HG03060 (cell line): ENCODE data around the gene PDIK1L.

ENCODE experiments used
- ATAC-seq: cut with Tn5 transposase; IDR thresholded peaks from one replicate; pipeline ENCODE4 v1.9.1; 2021; ENCODE audit warnings: low read depth, moderate number of reproducible peaks; ENCODE audit not compliant: unreplicated experiment

Gene PDIK1L

DNA sequence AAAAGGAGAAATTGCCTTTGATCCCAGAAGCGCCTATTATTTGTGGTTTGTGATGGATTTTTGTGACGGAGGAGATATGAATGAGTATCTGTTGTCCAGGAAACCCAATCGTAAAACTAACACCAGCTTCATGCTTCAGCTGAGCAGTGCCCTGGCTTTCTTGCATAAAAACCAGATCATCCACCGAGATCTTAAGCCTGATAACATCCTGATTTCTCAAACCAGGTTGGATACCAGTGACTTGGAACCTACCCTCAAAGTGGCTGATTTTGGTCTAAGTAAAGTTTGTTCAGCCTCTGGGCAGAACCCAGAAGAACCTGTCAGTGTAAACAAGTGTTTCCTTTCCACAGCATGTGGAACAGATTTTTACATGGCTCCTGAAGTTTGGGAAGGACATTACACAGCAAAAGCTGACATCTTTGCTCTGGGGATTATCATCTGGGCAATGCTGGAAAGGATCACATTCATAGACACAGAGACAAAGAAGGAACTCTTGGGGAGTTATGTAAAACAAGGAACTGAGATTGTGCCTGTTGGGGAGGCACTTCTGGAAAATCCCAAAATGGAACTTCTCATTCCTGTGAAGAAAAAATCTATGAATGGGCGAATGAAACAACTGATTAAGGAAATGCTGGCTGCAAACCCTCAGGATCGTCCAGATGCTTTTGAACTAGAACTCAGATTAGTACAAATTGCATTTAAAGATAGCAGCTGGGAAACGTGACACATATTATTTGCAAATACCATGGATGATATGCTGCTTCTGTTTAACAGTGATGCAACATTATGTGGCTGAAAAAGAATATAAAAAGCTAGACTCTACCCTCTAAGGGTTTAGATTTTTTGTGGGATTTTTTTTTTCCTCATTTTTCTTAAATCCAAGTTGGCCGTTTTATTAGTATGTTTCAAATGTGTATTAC is 10.5 kb downstream of the PDIK1L start:
- no peak for ATAC-seq

GRCh38 chr1:26122988-26123973 is 11.7 kb downstream of the PDIK1L start:
- ATAC-seq = no peak

GRCh38 chr1:26124418-26125331 is 13.1 kb downstream of the PDIK1L start:
- ATAC-seq = no peak

DNA sequence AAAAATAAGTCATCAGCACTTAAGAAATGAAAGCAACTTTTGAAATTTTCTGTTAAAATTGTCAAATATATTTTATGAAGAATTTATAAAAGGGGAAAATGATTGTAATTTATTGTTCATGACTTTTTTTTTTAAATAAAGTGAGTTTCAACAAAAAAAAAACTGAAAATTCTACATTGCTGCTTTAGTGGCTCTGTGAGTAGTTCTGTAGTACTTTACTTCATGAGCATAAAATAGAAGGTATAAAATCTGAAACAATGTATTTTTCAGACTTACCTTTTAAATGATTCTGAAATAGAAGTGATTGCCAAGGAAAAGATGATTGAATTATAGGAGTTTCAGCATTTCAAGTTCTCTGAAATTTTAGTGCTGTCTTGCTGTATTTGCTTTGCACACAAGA is 13.8 kb downstream of the PDIK1L start:
- ATAC-seq = no peak

DNA sequence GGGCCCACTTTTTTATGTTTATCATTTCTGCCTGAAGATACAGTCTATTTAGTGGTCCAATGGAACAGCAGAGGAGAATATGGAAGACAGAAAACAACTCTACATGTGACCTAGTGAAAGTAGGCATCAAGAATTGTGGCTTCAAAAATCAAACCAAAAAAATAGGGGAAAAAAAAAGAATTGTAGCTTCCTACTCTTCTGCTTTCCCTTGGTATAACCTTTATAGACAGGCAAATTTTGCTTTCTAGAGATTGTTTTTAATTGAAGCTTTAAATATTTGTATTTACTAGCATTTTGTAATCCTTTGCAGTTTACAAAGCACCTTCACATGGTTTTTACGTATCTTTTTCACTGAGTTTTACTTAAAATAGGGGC is 14.3 kb downstream of the PDIK1L start:
- no peak for ATAC-seq

GRCh38 chr1:26126321-26127084 is 14.9 kb downstream of the PDIK1L start:
- peak; percentile 70 for ATAC-seq

DNA sequence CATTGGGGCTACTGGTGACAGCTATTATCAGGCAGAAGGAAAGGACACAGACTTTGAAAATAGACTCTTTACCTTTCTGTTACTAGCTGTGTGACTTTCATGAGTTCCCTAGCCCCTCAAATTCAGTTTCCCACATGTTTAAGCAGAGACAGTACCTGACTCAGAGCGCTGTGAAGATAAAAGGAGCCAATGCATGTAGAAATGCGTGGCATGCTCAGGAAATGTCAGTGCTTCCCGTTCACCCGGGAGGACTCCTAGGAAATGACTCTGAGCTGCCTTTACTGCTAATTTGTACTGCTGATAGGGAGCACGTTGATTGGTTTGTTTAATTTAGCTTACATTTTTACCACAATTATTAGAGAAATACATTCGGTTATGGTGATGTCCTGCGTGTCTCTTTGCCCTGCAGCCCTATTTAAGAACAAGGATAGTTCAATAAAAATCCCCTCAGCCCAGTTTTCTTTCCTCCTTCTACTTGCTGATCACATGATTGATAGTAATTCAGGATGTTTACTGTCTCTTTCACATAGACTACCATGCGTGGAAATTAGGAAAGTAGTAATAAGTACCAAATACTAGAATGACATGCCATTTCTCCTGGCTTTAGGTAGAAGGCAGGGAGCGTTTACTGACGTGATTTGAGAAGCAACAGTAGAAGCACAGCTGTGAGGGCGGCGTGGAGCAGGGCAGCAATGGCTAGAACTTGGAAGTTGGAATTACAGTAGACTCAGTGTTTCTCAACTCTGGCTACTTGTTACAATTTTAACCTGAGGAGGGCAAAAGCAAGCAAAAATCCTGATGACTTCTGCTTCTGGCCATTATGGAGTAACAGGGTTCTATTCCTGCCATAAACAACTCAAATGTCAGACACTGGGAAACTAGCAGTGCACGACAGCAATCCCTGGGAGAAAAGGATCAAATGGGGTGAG is 15.9 kb downstream of the PDIK1L start:
- no peak for ATAC-seq

- no peak for ATAC-seq
Observed at GRCh38 chr1:26129778-26130177, 18.2 kb downstream of the PDIK1L start.

GRCh38 chr1:26130695-26131094 is 19.1 kb downstream of the PDIK1L start:
- ATAC-seq = no peak

DNA sequence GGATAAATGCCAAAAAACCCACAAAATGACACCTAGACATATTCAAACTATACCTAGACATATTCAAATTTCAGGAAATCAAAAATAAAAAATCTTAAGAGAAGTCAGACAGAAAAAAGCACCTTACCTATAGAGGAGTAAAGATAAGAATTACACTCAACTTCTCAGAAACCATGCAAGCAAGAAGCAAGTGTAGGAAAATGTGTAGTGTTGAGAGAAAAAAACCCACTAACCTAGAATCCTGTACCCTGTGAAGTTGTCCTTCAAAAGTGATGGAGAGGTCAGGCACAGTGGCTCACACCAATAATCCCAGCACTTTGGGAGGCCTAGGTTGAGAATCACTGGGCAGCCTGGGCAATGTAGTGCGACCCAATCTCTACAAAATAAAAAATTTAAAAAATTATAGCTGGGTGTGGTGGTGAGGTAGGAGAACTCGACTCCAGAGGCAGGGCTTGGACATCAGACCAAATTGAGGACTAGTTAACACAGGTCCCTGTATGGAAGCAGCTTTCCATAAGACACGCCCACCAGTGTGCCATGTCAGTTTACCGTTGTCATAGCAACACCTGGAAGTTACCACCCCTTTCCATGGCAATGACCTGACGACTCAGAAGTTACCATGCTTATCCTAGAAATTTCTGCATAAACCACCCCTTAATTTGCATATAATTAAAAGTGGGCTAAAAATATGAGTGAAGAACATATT is 20.7 kb downstream of the PDIK1L start:
- no peak for ATAC-seq

GRCh38 chr1:26132834-26133167 is 21.2 kb downstream of the PDIK1L start:
- ATAC-seq = no peak

GRCh38 chr1:26134466-26134865 is 22.8 kb downstream of the PDIK1L start:
- no peak for ATAC-seq

DNA sequence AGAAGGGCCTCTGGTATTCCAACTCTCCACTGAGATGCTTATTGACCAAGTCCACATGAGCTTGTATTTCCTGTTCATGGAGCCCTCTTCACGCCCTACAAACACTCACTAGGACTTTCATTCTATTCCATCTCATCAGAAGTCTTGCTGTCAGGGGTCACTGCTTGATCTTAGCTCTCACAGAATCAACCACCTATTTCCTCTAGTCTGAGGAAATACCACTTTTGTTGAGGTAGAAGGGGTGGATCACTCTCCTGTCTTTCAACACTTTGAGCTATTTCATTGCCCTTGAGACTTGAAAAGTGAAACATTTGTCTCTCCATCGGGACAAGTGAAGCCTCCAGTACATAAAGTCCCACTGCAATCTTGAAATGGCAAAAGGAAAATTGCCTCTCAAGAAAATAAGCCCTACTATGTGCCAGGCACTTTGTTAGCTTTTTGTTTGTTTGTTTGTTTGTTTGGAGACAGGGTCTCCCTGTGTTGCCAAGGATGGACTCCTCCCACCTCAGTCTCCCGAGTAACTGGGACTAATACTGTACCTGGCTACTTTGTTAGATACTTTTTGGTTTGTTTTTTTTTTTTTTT is 27.4 kb downstream of the PDIK1L start:
- ATAC-seq = no peak

- ATAC-seq = no peak
Observed at GRCh38 chr1:26142159-26142558, 30.5 kb downstream of the PDIK1L start.

DNA sequence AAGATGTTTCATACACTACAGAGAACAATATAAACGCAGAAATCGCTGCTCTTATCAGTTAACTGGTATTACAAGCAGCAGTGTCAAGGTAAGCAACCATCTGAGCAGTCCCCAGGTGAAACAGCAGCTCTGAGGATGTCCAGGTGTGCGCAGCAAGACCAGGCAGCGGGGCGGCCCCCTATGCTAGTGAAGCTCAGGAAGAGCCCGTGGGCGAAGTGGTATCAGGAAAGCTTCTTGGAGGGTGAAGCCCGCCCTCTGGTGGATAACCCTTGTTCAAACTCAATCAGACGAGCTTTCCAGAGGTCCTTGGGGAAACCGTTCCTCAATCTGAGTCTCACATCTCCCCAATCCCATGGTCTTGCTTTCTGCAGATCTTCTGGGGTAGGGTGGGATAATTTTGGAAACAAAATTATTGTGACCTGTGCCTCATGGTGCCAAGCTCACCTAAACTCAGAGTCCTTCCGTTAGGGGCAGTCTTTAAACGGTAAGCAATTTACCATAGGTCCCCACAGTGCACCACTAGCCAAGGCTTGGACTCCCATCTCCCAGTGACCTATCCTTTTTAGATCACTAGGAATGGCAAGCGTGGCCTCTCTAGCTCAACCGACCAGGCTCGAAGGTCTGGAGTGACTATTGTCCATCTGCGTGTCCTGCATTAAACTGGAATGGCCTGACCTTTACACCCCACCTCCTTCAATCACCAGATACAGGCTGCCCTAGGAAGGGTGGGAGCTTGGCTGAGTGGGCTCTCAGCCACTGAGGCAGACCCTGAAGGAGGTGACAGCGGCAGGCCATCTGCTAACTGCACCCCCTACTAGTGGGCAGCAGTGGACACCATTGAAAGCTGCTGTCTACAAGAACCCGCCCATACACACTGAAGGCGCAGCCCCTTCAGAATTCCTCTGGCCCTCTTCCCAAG is 33.7 kb downstream of the PDIK1L start:
- ATAC-seq = no peak

DNA sequence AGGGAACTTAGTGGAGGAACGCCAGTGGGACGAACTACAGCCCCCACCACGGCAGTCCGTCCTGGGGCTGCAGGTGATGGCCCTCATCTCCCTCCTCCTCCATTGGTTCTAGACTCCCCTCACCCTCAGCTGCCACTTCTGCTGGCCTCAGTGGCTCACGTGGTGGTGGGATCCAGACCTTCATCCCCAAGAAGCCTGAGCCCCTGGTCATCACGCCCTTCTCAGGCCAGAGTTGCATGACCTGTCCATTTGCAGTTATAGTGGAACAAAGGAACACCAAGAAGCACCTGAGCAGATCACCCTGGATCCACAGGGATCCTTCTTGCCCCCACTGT is 34.3 kb downstream of the PDIK1L start:
- no peak for ATAC-seq

DNA sequence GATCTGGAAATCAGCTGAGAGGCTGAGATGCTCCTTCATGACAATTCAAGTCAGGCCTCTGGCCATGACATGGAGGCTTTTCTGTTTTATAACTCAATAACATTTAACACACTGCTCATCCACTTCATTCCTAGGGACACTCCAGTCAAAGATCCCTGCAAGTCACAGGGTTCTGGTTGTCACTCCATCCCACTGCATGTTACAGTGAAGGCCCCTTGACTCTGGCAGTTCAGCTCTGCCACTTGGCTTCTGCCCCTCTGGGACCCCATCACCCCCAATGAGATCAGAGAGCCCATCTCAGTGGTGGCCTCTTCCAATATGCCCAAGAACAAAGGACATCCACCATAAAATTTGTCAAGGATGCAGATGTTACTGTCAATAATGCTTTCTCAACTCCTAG is 37.3 kb downstream of the PDIK1L start:
- no peak for ATAC-seq
